Esophagus muscularis mucosa (tissue), 4 donors: Measurements from ENCODE around the gene IFNA4.

ENCODE experiments used
- EP300 ChIP-seq: sonication (generic); formaldehyde crosslinking; IDR thresholded peaks from one replicate; pipeline ENCODE4 v1.6.1; 2017; ENCODE audit warnings: antibody characterized with exemption
- POLR2A ChIP-seq: fragments of 450-650 bp; IDR thresholded peaks from one replicate; pipeline ENCODE4 v1.6.1; 2017; ENCODE audit warnings: antibody characterized with exemption, moderate library complexity, mild to moderate bottlenecking, low read depth
- POLR2AphosphoS5 ChIP-seq, 2 donors: sonication (generic); formaldehyde crosslinking; IDR thresholded peaks; one replicate each; pipeline ENCODE4 v1.6.1; 2017; ENCODE audit warnings: antibody characterized with exemption in 2 of 2
- TF ChIP-seq, protein P1 (sequence below), 3 experiments: fragments of 200-600 bp in 2 of 3; fragments of 450-650 bp in 1 of 3; sonication (generic) in 2 of 3; IDR thresholded peaks; one replicate each; pipeline ENCODE4 v1.5.1; 2017 to 2019; ENCODE audit warnings: antibody characterized with exemption in 3 of 3, mild to moderate bottlenecking in 2 of 3, moderate library complexity in 1 of 3

DNA sequence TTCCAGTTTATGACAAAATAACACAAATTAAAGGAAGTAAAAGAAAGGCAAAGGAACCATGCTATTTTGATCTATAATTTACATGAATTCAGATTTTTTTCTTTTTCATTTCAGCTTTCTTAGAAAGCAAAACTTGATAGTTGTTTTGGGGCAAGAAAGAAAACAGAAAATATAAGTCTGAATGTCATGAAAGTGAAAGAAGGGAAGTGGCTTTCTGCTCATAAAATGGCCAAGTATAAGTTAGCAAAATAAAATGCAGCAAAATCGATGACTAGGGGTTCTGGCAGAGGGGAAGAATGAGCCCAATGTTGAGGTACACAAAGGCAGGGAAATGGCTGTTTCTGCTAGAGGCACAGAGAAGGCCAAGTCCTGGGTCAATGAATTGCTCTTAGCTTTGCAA lies 42.8 kb downstream of the IFNA4 start:
- TF ChIP-seq POLR2A (no peak), EP300 (no peak), POLR2AphosphoS5 (IDR thresholded peaks at IDR 0.05) (no peak)
- TF ChIP-seq, protein P1, sequence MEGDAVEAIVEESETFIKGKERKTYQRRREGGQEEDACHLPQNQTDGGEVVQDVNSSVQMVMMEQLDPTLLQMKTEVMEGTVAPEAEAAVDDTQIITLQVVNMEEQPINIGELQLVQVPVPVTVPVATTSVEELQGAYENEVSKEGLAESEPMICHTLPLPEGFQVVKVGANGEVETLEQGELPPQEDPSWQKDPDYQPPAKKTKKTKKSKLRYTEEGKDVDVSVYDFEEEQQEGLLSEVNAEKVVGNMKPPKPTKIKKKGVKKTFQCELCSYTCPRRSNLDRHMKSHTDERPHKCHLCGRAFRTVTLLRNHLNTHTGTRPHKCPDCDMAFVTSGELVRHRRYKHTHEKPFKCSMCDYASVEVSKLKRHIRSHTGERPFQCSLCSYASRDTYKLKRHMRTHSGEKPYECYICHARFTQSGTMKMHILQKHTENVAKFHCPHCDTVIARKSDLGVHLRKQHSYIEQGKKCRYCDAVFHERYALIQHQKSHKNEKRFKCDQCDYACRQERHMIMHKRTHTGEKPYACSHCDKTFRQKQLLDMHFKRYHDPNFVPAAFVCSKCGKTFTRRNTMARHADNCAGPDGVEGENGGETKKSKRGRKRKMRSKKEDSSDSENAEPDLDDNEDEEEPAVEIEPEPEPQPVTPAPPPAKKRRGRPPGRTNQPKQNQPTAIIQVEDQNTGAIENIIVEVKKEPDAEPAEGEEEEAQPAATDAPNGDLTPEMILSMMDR (IDR thresholded peaks at IDR 0.05): no peak
